Liver (tissue), 9 donors: ENCODE results near the gene RALY. TPM values are rescaled to one million over a fixed set of nuclear protein-coding genes. Genes with fewer than 3 reads are reported as not detected.

Experiments used
- DNase-seq: peaks from one replicate; pipeline ENCODE4 v3.0.0-alpha.2; 2017; ENCODE audit warnings: low spot score
- H3K27ac ChIP-seq, 2 donors: one replicate each; pipeline ENCODE4 v1.7.0; 2013; ENCODE audit warnings: inconsistent platforms in 2 of 2, low read length in 2 of 2, control low read depth in 1 of 2, low read depth in 1 of 2, mild to moderate bottlenecking in 1 of 2
- H3K27me3 ChIP-seq, 4 donors: one replicate each; pipeline versions ENCODE4 v1.6.1 to v1.7.0; 2013; ENCODE audit warnings: low read length in 3 of 4, inconsistent platforms in 1 of 4, mild to moderate bottlenecking in 1 of 4, moderate library complexity in 1 of 4; ENCODE audit not compliant: control insufficient read depth in 4 of 4, insufficient read depth in 4 of 4
- H3K36me3 ChIP-seq, 4 donors: one replicate each; pipeline versions ENCODE4 v1.6.1 to v1.7.0; 2013; ENCODE audit warnings: low read length in 3 of 4, mild to moderate bottlenecking in 3 of 4, low read depth in 1 of 4, moderate library complexity in 1 of 4; ENCODE audit not compliant: control insufficient read depth in 4 of 4, insufficient read depth in 3 of 4
- H3K4me1 ChIP-seq, 4 donors: one replicate each; pipeline versions ENCODE4 v1.6.1 to v1.7.0; 2013; ENCODE audit warnings: low read length in 3 of 4, mild to moderate bottlenecking in 3 of 4, moderate library complexity in 1 of 4; ENCODE audit not compliant: control insufficient read depth in 4 of 4, insufficient read depth in 4 of 4
- H3K4me3 ChIP-seq, 3 donors: one replicate each; pipeline versions ENCODE4 v1.6.1 to v1.7.0; 2013; ENCODE audit warnings: low read length in 3 of 3, control low read depth in 1 of 3, low read depth in 1 of 3, mild to moderate bottlenecking in 1 of 3
- H3K9ac ChIP-seq, 2 donors: one replicate each; pipeline ENCODE4 v1.7.0; 2013; ENCODE audit warnings: low read length in 2 of 2, mild to moderate bottlenecking in 2 of 2, moderate library complexity in 2 of 2, control low read depth in 1 of 2, low read depth in 1 of 2
- H3K9me3 ChIP-seq, 4 donors: one replicate each; pipeline versions ENCODE4 v1.6.1 to v1.7.0; 2013; ENCODE audit warnings: low read length in 3 of 4; ENCODE audit not compliant: control insufficient read depth in 4 of 4
- ATF3 ChIP-seq: IDR thresholded peaks from 2 replicates; pipeline ENCODE4 v1.6.1; 2016; ENCODE audit warnings: antibody characterized with exemption
- CTCF ChIP-seq: fragments of 150-350 bp; IDR thresholded peaks from 2 replicates; pipeline ENCODE4 v1.5.1; 2017; ENCODE audit warnings: improper control_type of control experiment, low read depth, low read length; ENCODE audit not compliant: missing input control
- EGR1 ChIP-seq, 2 donors: IDR thresholded peaks; 2 replicates each; pipeline ENCODE4 v1.6.1; 2016 to 2018; ENCODE audit warnings: antibody characterized with exemption in 2 of 2, low read depth in 2 of 2
- FOXA1 ChIP-seq: IDR thresholded peaks from 2 replicates; pipeline ENCODE4 v1.6.1; 2016; ENCODE audit warnings: antibody characterized with exemption
- FOXA2 ChIP-seq: IDR thresholded peaks from 2 replicates; pipeline ENCODE4 v1.6.1; 2016; ENCODE audit warnings: antibody characterized with exemption
- GABPA ChIP-seq, 2 donors: IDR thresholded peaks in 1 of 2; conservative IDR thresholded peaks in 1 of 2; 2 replicates each; pipeline ENCODE4 v1.6.1; 2016; ENCODE audit warnings: antibody characterized with exemption in 2 of 2, mild to moderate bottlenecking in 1 of 2, moderate library complexity in 1 of 2
- HNF4A ChIP-seq, 2 donors: conservative IDR thresholded peaks; 2 replicates each; pipeline ENCODE4 v1.6.1; 2016; ENCODE audit warnings: antibody characterized with exemption in 2 of 2, mild to moderate bottlenecking in 2 of 2
- HNF4G ChIP-seq: IDR thresholded peaks from 2 replicates; pipeline ENCODE4 v1.6.1; 2016; ENCODE audit warnings: antibody characterized with exemption
- JUND ChIP-seq, 2 donors: IDR thresholded peaks; 2 replicates each; pipeline ENCODE4 v1.6.1; 2016; ENCODE audit warnings: antibody characterized with exemption in 2 of 2
- MAX ChIP-seq: IDR thresholded peaks from 2 replicates; pipeline ENCODE4 v1.6.1; 2016; ENCODE audit warnings: antibody characterized with exemption
- NR2F2 ChIP-seq: IDR thresholded peaks from 2 replicates; pipeline ENCODE4 v1.6.1; 2016; ENCODE audit warnings: antibody characterized with exemption
- RAD21 ChIP-seq, 2 donors: IDR thresholded peaks; 2 replicates each; pipeline ENCODE4 v1.6.1; 2016; ENCODE audit warnings: antibody characterized with exemption in 2 of 2, mild to moderate bottlenecking in 2 of 2
- REST ChIP-seq: IDR thresholded peaks from 2 replicates; pipeline ENCODE4 v1.6.1; 2016; ENCODE audit warnings: antibody characterized with exemption, mild to moderate bottlenecking
- RXRA ChIP-seq, 2 donors: IDR thresholded peaks; 2 replicates each; pipeline ENCODE4 v1.6.1; 2017 to 2018; ENCODE audit warnings: antibody characterized with exemption in 2 of 2, mild to moderate bottlenecking in 1 of 2
- SP1 ChIP-seq: IDR thresholded peaks from 2 replicates; pipeline ENCODE4 v1.6.1; 2018; ENCODE audit warnings: antibody characterized with exemption, mild to moderate bottlenecking
- TAF1 ChIP-seq: conservative IDR thresholded peaks from 2 replicates; pipeline ENCODE4 v1.6.1; 2016; ENCODE audit warnings: antibody characterized with exemption, mild to moderate bottlenecking
- YY1 ChIP-seq: IDR thresholded peaks from 2 replicates; pipeline ENCODE4 v1.6.1; 2016; ENCODE audit warnings: antibody characterized with exemption, mild to moderate bottlenecking
- ZBTB33 ChIP-seq: IDR thresholded peaks from 2 replicates; pipeline ENCODE4 v1.6.1; 2016; ENCODE audit warnings: antibody characterized with exemption
- WGBS: extraction: QIAGEN DNeasy Blood & Tissue Kit; methylation state at CpG from one replicate; pipeline ENCODE4 v1.1.7; 2013; 5-methylcytosine and 5-hydroxymethylcytosine counted together
- polyA plus RNA-seq, 2 donors: library from polyadenylated mRNA; stranded (reverse) in 1 of 2; unstranded in 1 of 2; fragments of 200-250 nt in 1 of 2; fragments of >200 nt in 1 of 2; fragmentation: Nextera tagmentation in 1 of 2; extraction: Ambion mirVana in 1 of 2; gene quantifications; one replicate each; pipeline versions ENCODE4 v1.2.1 to v1.2.3, GENCODE V29; 2013 to 2015
- total RNA-seq, 2 donors: library from RNA; depleted of rRNA; stranded (reverse); fragments of >200 nt; gene quantifications; one replicate each; pipeline ENCODE4 v1.2.3, GENCODE V29; 2014
- donor health status: healthy.
- donor health status: healthy.
- donor health status: healthy.
- donor health status: healthy.
- donor health status: healthy.

RALY gene
- total and polyA plus RNA-seq, 4 donors: 23.1 to 47.4 (median 33.3) TPM

GRCh38 chr20:34115232-34115631 lies 121.5 kb downstream of the RALY start:
- Histone ChIP-seq H3K27me3 (no peaks in the 10 kb centered on the region), H3K4me3 (no peak overlapping the region), H3K9ac (no peak overlapping the region), H3K4me1 (peaks cover 1 to 13% (median 5%) of the 10 kb centered on the region in 4 donors), H3K27ac (no peak overlapping the region), H3K9me3 (no peaks in the 10 kb centered on the region), H3K36me3 (no peaks in the 10 kb centered on the region)
- no peak for DNase-seq
- TF ChIP-seq FOXA2: no peak
- TF ChIP-seq MAX: no peak
- no peak for TF ChIP-seq FOXA1
- TF ChIP-seq RAD21 (IDR thresholded peaks at IDR 0.05): no peak
- no peak for TF ChIP-seq GABPA (IDR thresholded peaks at IDR 0.05 in 1 of 2, conservative IDR thresholded peaks at IDR 0.05 in 1 of 2)
- no peak for TF ChIP-seq EGR1 (IDR thresholded peaks at IDR 0.05; ENCODE audit: low read depth in 2 of 2)
- TF ChIP-seq RXRA (IDR thresholded peaks at IDR 0.05): no peak
- TF ChIP-seq HNF4G: no peak
- no peak for TF ChIP-seq TAF1
- TF ChIP-seq NR2F2: no peak
- TF ChIP-seq CTCF: no peak
- no peak for TF ChIP-seq REST
- no peak for TF ChIP-seq SP1
- no peak for TF ChIP-seq JUND (IDR thresholded peaks at IDR 0.05)
- TF ChIP-seq ATF3: no peak
- TF ChIP-seq ZBTB33: no peak

- no peak for TF ChIP-seq MAX
- TF ChIP-seq RAD21 (IDR thresholded peaks at IDR 0.05): no peak
- TF ChIP-seq EGR1 (IDR thresholded peaks at IDR 0.05; ENCODE audit: low read depth in 2 of 2): no peak
- no peak for TF ChIP-seq JUND (IDR thresholded peaks at IDR 0.05)
- no peak for TF ChIP-seq HNF4A (conservative IDR thresholded peaks at IDR 0.05)
- TF ChIP-seq CTCF: no peak
- TF ChIP-seq YY1: no peak
- Histone ChIP-seq H3K9ac (no peak overlapping the region), H3K27me3 (no peaks in the 10 kb centered on the region), H3K36me3 (no peaks in the 10 kb centered on the region), H3K4me3 (no peak overlapping the region), H3K9me3 (no peaks in the 10 kb centered on the region), H3K4me1 (no peaks in the 10 kb centered on the region), H3K27ac (no peak overlapping the region)
- WGBS: 90% methylated on average over 2 of the region's 2 CpGs
- no peak for DNase-seq
Observed at GRCh38 chr20:34120213-34120612, 126.5 kb downstream of the RALY start.
